ENCODE data around the gene RNF7. TPM values are rescaled to one million over a fixed set of nuclear protein-coding genes. Genes with fewer than 3 reads are reported as not detected.

The RNF7 gene
- total and polyA plus RNA-seq, 4 donors = 11.7 to 71.6 (median 28.9) TPM

DNA sequence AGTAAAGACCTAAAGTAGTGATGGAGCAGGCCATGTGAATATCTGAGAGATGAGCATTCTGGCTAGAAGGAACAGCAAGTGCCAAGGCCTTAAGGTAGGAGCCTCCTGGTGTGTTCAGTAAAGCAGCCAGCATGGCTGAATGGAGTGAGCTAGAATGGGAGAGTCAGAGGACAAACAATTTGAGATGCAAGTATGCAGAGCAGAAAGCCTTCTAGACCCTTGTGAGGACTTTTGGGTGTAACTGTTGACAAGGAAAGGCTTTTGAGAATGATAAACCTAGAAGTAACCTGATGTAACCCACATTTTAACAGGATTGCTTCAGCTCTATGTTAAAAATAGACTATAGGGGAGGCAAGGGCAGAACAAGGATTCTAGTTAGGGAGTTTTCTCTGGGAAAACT is 14.8 kb upstream of the RNF7 start:
- Histone ChIP-seq H3K36me3 (ENCODE audit: control insufficient read depth in 4 of 4, insufficient read depth in 3 of 4, low read depth in 1 of 4, low read length in 3 of 4) (no peaks in the 10 kb centered on the region), H3K9ac (ENCODE audit: low read depth in 1 of 2, low read length in 2 of 2) (no peak overlapping the region), H3K4me1 (ENCODE audit: control insufficient read depth in 4 of 4, insufficient read depth in 4 of 4, low read length in 3 of 4) (no peaks in the 10 kb centered on the region), H3K27me3 (ENCODE audit: control insufficient read depth in 4 of 4, insufficient read depth in 4 of 4, low read length in 3 of 4) (no peaks in the 10 kb centered on the region), H3K9me3 (ENCODE audit: control insufficient read depth in 4 of 4, low read length in 3 of 4) (no peaks in the 10 kb centered on the region), H3K27ac (ENCODE audit: low read depth in 1 of 2, low read length in 2 of 2) (no peak overlapping the region), H3K4me3 (ENCODE audit: low read depth in 1 of 3, low read length in 3 of 3) (no peak overlapping the region)
- DNase-seq (ENCODE audit: low spot score) = no peak
- no peak for TF ChIP-seq HNF4A (conservative IDR thresholded peaks at IDR 0.05)
- TF ChIP-seq, protein P1, sequence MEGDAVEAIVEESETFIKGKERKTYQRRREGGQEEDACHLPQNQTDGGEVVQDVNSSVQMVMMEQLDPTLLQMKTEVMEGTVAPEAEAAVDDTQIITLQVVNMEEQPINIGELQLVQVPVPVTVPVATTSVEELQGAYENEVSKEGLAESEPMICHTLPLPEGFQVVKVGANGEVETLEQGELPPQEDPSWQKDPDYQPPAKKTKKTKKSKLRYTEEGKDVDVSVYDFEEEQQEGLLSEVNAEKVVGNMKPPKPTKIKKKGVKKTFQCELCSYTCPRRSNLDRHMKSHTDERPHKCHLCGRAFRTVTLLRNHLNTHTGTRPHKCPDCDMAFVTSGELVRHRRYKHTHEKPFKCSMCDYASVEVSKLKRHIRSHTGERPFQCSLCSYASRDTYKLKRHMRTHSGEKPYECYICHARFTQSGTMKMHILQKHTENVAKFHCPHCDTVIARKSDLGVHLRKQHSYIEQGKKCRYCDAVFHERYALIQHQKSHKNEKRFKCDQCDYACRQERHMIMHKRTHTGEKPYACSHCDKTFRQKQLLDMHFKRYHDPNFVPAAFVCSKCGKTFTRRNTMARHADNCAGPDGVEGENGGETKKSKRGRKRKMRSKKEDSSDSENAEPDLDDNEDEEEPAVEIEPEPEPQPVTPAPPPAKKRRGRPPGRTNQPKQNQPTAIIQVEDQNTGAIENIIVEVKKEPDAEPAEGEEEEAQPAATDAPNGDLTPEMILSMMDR (IDR thresholded peaks at IDR 0.05; ENCODE audit: low read depth, low read length, missing input control) = no peak
- TF ChIP-seq, protein P2, sequence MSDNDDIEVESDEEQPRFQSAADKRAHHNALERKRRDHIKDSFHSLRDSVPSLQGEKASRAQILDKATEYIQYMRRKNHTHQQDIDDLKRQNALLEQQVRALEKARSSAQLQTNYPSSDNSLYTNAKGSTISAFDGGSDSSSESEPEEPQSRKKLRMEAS (IDR thresholded peaks at IDR 0.05) = no peak
- TF ChIP-seq HNF4G (IDR thresholded peaks at IDR 0.05) = no peak
- TF ChIP-seq, protein P3, sequence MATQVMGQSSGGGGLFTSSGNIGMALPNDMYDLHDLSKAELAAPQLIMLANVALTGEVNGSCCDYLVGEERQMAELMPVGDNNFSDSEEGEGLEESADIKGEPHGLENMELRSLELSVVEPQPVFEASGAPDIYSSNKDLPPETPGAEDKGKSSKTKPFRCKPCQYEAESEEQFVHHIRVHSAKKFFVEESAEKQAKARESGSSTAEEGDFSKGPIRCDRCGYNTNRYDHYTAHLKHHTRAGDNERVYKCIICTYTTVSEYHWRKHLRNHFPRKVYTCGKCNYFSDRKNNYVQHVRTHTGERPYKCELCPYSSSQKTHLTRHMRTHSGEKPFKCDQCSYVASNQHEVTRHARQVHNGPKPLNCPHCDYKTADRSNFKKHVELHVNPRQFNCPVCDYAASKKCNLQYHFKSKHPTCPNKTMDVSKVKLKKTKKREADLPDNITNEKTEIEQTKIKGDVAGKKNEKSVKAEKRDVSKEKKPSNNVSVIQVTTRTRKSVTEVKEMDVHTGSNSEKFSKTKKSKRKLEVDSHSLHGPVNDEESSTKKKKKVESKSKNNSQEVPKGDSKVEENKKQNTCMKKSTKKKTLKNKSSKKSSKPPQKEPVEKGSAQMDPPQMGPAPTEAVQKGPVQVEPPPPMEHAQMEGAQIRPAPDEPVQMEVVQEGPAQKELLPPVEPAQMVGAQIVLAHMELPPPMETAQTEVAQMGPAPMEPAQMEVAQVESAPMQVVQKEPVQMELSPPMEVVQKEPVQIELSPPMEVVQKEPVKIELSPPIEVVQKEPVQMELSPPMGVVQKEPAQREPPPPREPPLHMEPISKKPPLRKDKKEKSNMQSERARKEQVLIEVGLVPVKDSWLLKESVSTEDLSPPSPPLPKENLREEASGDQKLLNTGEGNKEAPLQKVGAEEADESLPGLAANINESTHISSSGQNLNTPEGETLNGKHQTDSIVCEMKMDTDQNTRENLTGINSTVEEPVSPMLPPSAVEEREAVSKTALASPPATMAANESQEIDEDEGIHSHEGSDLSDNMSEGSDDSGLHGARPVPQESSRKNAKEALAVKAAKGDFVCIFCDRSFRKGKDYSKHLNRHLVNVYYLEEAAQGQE (IDR thresholded peaks at IDR 0.05) = no peak
- no peak for TF ChIP-seq FOXA2 (IDR thresholded peaks at IDR 0.05)
- TF ChIP-seq SP1 (IDR thresholded peaks at IDR 0.05) = no peak
- TF ChIP-seq RAD21 (IDR thresholded peaks at IDR 0.05) = no peak
- TF ChIP-seq TAF1 (conservative IDR thresholded peaks at IDR 0.05) = no peak
- no peak for TF ChIP-seq GABPA (IDR thresholded peaks at IDR 0.05 in 1 of 2, conservative IDR thresholded peaks at IDR 0.05 in 1 of 2)

DNA sequence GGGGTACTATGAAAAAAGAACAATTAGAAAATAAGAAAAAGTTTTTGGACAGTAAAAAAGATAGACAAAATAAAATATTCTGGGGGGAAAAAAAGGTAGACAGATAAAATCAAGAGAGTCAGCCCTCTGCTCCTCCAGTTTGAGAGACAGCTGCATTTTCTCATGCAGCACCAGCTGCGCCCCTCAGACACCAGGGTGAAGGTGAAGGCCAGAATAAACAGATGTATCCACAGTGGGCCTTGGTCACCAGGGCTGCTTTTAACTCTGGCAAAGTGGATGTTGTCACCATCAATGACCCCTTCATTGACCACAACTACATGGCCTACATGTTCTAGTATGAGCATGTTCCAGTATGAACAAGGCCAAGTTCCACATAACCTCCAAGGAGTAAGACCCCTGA is 13.9 kb upstream of the RNF7 start:
- Histone ChIP-seq H3K36me3 (ENCODE audit: control insufficient read depth in 4 of 4, insufficient read depth in 3 of 4, low read depth in 1 of 4, low read length in 3 of 4) (no peaks in the 10 kb centered on the region), H3K9ac (ENCODE audit: low read depth in 1 of 2, low read length in 2 of 2) (no peak overlapping the region), H3K4me1 (ENCODE audit: control insufficient read depth in 4 of 4, insufficient read depth in 4 of 4, low read length in 3 of 4) (no peaks in the 10 kb centered on the region), H3K27ac (ENCODE audit: low read depth in 1 of 2, low read length in 2 of 2) (no peak overlapping the region), H3K27me3 (ENCODE audit: control insufficient read depth in 4 of 4, insufficient read depth in 4 of 4, low read length in 3 of 4) (no peaks in the 10 kb centered on the region), H3K4me3 (ENCODE audit: low read depth in 1 of 3, low read length in 3 of 3) (no peak overlapping the region), H3K9me3 (ENCODE audit: control insufficient read depth in 4 of 4, low read length in 3 of 4) (no peaks in the 10 kb centered on the region)
- DNase-seq (ENCODE audit: low spot score) = no peak
- TF ChIP-seq FOXA1 (IDR thresholded peaks at IDR 0.05) = no peak
- TF ChIP-seq RAD21 (IDR thresholded peaks at IDR 0.05) = no peak
- TF ChIP-seq YY1 (IDR thresholded peaks at IDR 0.05) = no peak
- TF ChIP-seq HNF4A (conservative IDR thresholded peaks at IDR 0.05) = no peak
- no peak for TF ChIP-seq GABPA (IDR thresholded peaks at IDR 0.05 in 1 of 2, conservative IDR thresholded peaks at IDR 0.05 in 1 of 2)
- TF ChIP-seq, protein P3 (IDR thresholded peaks at IDR 0.05) = no peak
- TF ChIP-seq, protein P4, sequence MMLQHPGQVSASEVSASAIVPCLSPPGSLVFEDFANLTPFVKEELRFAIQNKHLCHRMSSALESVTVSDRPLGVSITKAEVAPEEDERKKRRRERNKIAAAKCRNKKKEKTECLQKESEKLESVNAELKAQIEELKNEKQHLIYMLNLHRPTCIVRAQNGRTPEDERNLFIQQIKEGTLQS (IDR thresholded peaks at IDR 0.05) = no peak
- TF ChIP-seq, protein P1 (IDR thresholded peaks at IDR 0.05; ENCODE audit: low read depth, low read length, missing input control) = no peak
- TF ChIP-seq SP1 (IDR thresholded peaks at IDR 0.05) = no peak
- no peak for TF ChIP-seq RXRA (IDR thresholded peaks at IDR 0.05)
- no peak for TF ChIP-seq JUND (IDR thresholded peaks at IDR 0.05)
- WGBS = 96% methylated on average over 1 of the region's 1 CpG
